NCI-H345 (cell line): ENCODE measurements around the gene TCF20.

Experiments used
- DNase-seq: peaks from one replicate; lab custom pipeline; 2025; lab: John Stamatoyannopoulos, UW

TCF20 gene

DNA sequence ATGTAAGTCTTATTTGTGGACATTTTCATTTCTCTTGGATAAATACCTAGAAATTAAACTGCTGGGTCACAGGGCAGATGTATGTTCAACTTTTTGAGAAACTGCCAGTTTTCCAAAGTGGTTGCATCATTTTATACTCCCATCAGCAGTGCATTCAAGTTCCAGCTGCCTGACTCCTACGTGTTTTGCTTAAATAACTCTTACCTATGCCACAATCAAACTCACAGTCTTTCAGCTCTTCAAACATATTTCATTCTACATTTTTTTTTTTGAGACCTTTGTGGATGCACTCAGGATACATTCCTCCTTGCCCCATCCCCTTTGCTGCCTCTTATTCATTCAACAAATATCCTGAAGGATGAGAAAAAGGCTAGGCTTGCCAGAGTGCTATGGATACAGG, 9.2 kb downstream of the TCF20 start:
- no peak for DNase-seq

GRCh38 chr22:42258126-42258525, 12.3 kb downstream of the TCF20 start:
- no peak for DNase-seq

- DNase-seq, result no peak
Observed at GRCh38 chr22:42257386-42257785, 13.1 kb downstream of the TCF20 start.

- no peak for DNase-seq
Observed at GRCh38 chr22:42256930-42257329, 13.5 kb downstream of the TCF20 start.

DNA sequence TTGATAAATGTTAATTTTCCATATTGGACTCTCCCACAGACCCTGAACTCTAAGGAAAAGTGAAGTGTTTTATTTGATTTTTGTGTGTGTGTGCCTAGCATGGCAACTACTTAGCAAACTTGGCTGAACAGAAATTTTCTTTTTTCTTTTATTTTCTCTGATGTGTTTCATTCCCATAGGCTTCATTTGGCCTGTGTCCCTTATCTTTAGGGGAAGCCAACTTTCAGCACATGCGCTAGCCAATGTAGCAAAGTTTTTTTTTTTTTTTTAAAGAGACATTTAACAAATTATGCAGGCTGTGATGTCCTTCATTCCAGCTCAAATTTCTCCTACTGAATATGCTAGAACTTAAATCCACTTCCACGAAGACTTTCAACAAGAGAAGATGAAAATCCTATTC, 14.2 kb downstream of the TCF20 start:
- DNase-seq, result no peak

DNA sequence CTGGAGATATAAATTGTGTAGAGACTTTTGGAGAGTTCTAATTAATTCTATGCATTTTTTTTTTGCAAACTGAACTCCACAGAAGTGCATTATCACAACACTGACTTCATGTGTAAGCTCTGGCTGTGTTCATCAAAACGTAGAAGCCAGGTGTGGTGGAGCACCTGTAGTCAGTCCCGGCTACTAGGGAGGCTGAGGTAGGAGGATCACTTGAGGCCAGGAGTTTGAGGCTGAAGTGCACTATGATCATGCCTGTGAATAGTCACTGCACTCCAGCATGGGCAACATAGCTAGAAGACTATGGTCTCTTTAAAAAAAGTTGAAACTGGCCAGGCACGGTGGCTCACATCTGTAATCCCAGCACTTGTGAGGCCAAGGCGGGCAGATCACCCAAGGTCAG, 20.6 kb downstream of the TCF20 start:
- no peak for DNase-seq

GRCh38 chr22:42248995-42249394, 21.5 kb downstream of the TCF20 start:
- no peak for DNase-seq

DNA sequence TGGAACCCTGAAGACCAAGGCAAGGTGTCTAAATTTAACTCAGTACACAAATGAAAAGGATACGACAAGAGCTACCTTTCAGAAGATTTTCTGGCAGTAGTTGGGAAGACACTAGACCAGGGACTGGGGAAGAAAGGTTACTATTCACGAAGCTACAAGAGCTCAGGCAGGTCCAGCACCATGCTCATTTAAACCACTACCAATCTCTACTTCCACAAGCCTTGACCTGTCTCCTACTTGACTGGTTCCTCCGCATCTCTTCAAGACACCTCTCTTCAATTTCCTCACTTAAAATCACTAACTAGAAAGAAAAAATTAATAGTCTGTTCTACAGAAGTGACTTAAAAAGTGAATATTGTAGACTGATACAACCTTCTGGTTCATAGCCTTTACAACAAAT, 22.9 kb downstream of the TCF20 start:
- no peak for DNase-seq

DNA sequence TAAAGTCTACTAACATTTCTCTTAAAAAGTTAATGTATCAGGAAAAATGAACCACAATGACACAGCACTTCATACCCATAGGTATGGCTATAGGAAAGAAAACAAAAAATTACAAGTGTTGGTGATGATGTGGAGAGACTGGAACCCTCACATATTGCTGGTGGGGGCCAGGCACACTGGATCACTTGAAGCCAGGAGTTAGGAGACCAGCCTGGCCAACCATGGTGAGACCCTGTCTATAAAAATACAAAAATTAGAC, 26.7 kb downstream of the TCF20 start:
- no peak for DNase-seq

DNA sequence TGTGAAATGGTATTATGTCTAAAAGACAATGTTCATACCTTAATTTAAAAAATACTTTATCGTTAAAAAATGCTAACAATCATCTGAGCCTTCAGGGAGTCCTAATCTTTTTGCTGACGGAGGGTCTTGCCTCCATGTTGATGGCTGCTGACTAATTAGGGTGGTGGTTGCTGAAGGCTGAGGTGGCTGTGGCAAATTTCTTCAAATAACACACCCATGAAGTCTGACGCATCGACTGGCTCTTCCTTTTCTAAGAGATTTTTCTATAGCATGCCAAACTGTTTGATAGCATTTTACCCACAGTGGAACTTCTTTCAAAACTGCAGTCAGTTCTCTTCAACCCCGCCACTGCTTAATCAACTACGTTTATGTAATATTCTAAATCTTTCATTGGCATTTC, 33.6 kb downstream of the TCF20 start:
- DNase-seq, result no peak

GRCh38 chr22:42236268-42236667, 34.2 kb downstream of the TCF20 start:
- no peak for DNase-seq

GRCh38 chr22:42233879-42234278, 36.6 kb downstream of the TCF20 start:
- DNase-seq, result no peak

DNA sequence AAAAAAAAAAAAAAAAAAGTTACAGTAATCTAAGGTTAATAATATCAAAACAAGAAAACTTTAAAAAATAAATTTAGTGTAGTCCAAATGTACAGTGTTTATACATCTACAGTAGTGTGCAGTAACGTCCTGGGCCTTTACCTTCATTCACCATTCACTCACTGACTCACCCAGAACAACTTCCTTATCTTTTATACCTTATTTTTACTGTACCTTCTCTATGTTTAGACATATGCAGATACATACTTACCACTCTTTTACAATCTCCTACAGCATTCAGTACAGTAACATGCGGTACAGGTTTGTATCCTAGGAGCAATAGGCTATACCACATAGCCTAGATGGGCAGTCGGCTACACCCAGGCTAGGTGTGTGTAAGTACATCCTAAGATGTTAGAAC, 38.5 kb downstream of the TCF20 start:
- no peak for DNase-seq

DNA sequence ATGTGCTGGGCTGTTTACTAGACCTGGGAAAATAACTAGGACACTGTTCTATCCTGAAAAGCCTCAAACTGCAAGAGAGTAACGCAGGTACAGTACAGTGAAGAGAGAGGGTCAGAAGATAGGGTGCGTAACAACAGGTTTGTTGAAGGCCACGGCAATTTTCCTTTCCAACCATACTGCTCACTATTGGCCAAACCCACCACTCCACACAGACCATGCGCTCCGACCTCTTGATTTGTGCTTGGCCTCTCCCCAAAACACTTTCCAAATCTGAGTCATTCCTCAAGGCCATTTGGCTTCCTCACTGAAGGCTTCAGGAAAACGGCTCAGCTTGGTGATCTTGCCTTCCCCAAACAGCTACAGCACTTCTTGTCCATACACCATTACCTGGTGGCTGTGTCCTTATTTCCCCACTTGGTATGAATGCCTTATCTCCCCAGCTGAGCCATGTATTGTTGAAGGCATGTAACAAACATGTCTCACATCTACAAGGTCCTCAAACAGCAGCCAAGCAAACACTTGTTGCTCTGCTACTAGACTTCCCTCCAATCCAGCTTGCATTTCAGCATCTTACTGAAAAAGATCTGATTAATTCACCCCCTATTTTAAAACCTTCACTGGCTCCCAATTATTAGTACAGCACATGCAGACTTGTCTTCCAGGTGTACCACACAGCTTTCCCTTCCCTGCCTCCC, 40.9 kb downstream of the TCF20 start:
- no peak for DNase-seq

GRCh38 chr22:42228483-42228882, 42.0 kb downstream of the TCF20 start:
- DNase-seq, result no peak

- no peak for DNase-seq
Observed at GRCh38 chr22:42227435-42227834, 43.0 kb downstream of the TCF20 start.

- DNase-seq, result no peak
Observed at GRCh38 chr22:42225841-42226240, 44.6 kb downstream of the TCF20 start.

DNA sequence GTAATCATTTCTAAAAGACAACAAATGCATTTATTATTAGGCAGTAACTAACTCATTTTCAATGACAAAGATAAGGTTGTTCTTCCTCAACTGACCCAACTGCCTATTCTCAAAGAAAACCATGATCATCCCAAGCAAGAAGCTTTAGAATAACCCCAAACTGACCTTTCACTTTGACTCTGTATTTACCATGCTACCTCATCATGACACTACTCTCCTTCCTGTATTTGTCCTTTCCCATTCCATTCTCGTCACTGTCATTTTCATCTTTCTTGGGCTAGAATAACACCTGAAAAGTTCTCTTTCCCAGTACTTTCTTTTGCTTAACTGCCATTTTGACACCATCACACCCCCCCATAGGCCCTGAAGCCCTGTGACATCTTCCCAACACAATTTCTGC, 48.3 kb downstream of the TCF20 start:
- DNase-seq, result no peak
